Cardiac fibroblast (primary cell): ENCODE measurements around the gene ARHGEF39.
"Not testable (repeated sequence)": the region's sequence is repeated elsewhere in the genome, so short reads cannot be mapped to it uniquely, and the experiment has no call there.

Source experiments
- DNase-seq, 2 donors: peaks; one replicate each; pipeline versions ENCODE4 v3.0.0 to v3.0.0-alpha.2; 2010; ENCODE audit warnings: low read depth in 2 of 2
- H3K4me3 ChIP-seq, 2 donors: replicated peaks in 1 of 2; 1 replicate in 1 of 2; 2 replicates in 1 of 2; pipeline ENCODE4 v1.5.1; 2011; ENCODE audit warnings: low read depth in 2 of 2, low read length in 2 of 2, mild to moderate bottlenecking in 2 of 2, moderate library complexity in 1 of 2
- CTCF ChIP-seq: IDR thresholded peaks from one replicate; pipeline ENCODE4 v1.5.1; 2011; ENCODE audit warnings: low read depth, mild to moderate bottlenecking, low read length, inconsistent platforms

ARHGEF39 gene

GRCh38 chr9:35651956-35652828 lies 12.8 kb downstream of the ARHGEF39 start:
- DNase-seq: peak; percentile 67 to 87
- TF ChIP-seq CTCF: no peak

GRCh38 chr9:35650341-35651158 lies 14.4 kb downstream of the ARHGEF39 start, which contains the start of gene SIT1:
Gene SIT1, minus strand, starts transcription at chr9:35650931. Its CDS starts 78 bp downstream, at chr9:35650853.
- no peak for DNase-seq
- TF ChIP-seq CTCF: no peak
- no peak within 1 kb of the TSS for H3K4me3 ChIP-seq

More at GRCh38 chr9:35651956-35652828, 12.8 kb downstream of the ARHGEF39 start:
- H3K4me3 ChIP-seq: no peak overlapping the region

GRCh38 chr9:35649431-35650340 lies 15.3 kb downstream of the ARHGEF39 start:
- H3K4me3 ChIP-seq: no peak overlapping the region
- TF ChIP-seq CTCF: no peak
- peak in 1 of 2 donors; percentile 50 for DNase-seq

- peak; percentile 80 for TF ChIP-seq CTCF
- peak overlapping the region; percentile 50 to 61 for H3K4me3 ChIP-seq
- peak; percentile 88 to 92 for DNase-seq
Measured at GRCh38 chr9:35646533-35647265, 18.3 kb downstream of the ARHGEF39 start.

GRCh38 chr9:35646153-35646532 lies 18.9 kb downstream of the ARHGEF39 start:
- no peak for TF ChIP-seq CTCF
- no peak for DNase-seq
- peak overlapping the region; percentile 50 to 61 for H3K4me3 ChIP-seq

- peak overlapping the region in 1 of 2 donors; percentile 50 for H3K4me3 ChIP-seq
Measured at GRCh38 chr9:35645736-35646135, 19.3 kb downstream of the ARHGEF39 start.

More at GRCh38 chr9:35645736-35646135, 19.3 kb downstream of the ARHGEF39 start:
- DNase-seq: not testable (repeated sequence)
